ENCODE measurements around the gene CACNB1. TPM values are rescaled to one million over a fixed set of nuclear protein-coding genes. Genes with fewer than 3 reads are reported as not detected.

CACNB1 gene
- polyA plus RNA-seq, 1 of the 3 experiments (the other 2 are of a cell fraction) = 7.4 TPM

- H3K9ac ChIP-seq = no peak overlapping the region
- H3K27ac ChIP-seq (ENCODE audit: low read depth in 2 of 2, low read length in 1 of 2) = no peak overlapping the region
- no peak overlapping the region for H2AFZ ChIP-seq (ENCODE audit: low read depth)
- WGBS (ENCODE audit: low lambda C conversion rate) = 79% methylated on average over 7 of the region's 7 CpGs
- H3K4me2 ChIP-seq = no peak overlapping the region
- no peaks in the 10 kb centered on the region for H3K27me3 ChIP-seq (ENCODE audit: insufficient read depth)
- no peaks in the 10 kb centered on the region for H4K20me1 ChIP-seq (ENCODE audit: insufficient read depth)
- H3K9me3 ChIP-seq = no peaks in the 10 kb centered on the region
- H3K79me2 ChIP-seq (ENCODE audit: insufficient read depth) = no peaks in the 10 kb centered on the region
- CTCF ChIA-PET = interaction anchor here (0.9 to 5.7 kb wide), 6 partner anchors 8 to 189 kb away, joined by 3 to 108 read pairs (median 21); no protein-coding TSS in a partner anchor
- H3K36me3 ChIP-seq (replicated peaks in 1 of 2; ENCODE audit: control insufficient read depth in 1 of 2, insufficient read depth in 2 of 2, low read length in 1 of 2) = no peaks in the 10 kb centered on the region
- peaks cover 0 to 3% of the 10 kb centered on the region in 2 experiments; a peak in 2 of 4 replicates for H3K4me1 ChIP-seq (ENCODE audit: control insufficient read depth in 1 of 2, insufficient read depth in 2 of 2, low read depth in 1 of 2, low read length in 1 of 2)
- H3F3A ChIP-seq (replicated peaks; ENCODE audit: insufficient read depth) = peaks cover 5% of the 10 kb centered on the region
- POLR2A ChIA-PET = interaction anchor here (1.1 to 1.9 kb wide), 3 partner anchors 33 to 109 kb away, joined by 3 to 6 read pairs (median 3); partner anchors contain the start of gene RPL19
- H3K4me3 ChIP-seq (ENCODE audit: low read depth in 2 of 2, low read length in 1 of 2) = no peak overlapping the region
- H3K9me2 ChIP-seq = no peaks in the 10 kb centered on the region
- no peak for DNase-seq
- TF ChIP-seq MAX (IDR thresholded peaks at IDR 0.05; ENCODE audit: low read depth) (no peak), TCF12 (IDR thresholded peaks at IDR 0.05) (no peak), REST (IDR thresholded peaks at IDR 0.05; ENCODE audit: low read depth, low read length) (no peak), PBX3 (IDR thresholded peaks at IDR 0.05) (no peak), EZH2phosphoT487 (IDR thresholded peaks at IDR 0.05; ENCODE audit: borderline replicate concordance, low read depth) (no peak), MEF2A (IDR thresholded peaks at IDR 0.05; ENCODE audit: borderline replicate concordance, low read depth) (no peak), USF1 (IDR thresholded peaks at IDR 0.05; ENCODE audit: borderline replicate concordance, low read depth) (no peak), NRF1 (IDR thresholded peaks at IDR 0.05; ENCODE audit: low read depth, low read length) (no peak), USF2 (IDR thresholded peaks at IDR 0.05; ENCODE audit: borderline replicate concordance, low read depth, low read length) (no peak), YY1 (IDR thresholded peaks at IDR 0.05; ENCODE audit: low read depth) (no peak), RFX5 (IDR thresholded peaks at IDR 0.05; ENCODE audit: low read length) (no peak), RXRA (IDR thresholded peaks at IDR 0.05; ENCODE audit: borderline replicate concordance, low read depth) (no peak), GATA2 (CRISPR knock-in tag; IDR thresholded peaks at IDR 0.05) (no peak), FOXJ3 (CRISPR knock-in tag; IDR thresholded peaks at IDR 0.05) (no peak), TEAD4 (IDR thresholded peaks at IDR 0.05; ENCODE audit: borderline replicate concordance, insufficient read depth) (no peak), RCOR1 (IDR thresholded peaks at IDR 0.05; ENCODE audit: low read length) (no peak), RAD21 (IDR thresholded peaks at IDR 0.05; ENCODE audit: low read length) (no peak), IRF3 (IDR thresholded peaks at IDR 0.05; ENCODE audit: low read depth, low read length) (no peak), CTCF (IDR thresholded peaks at IDR 0.05) (no peak)
Measured at GRCh38 chr17:39166437-39167335, 30.8 kb downstream of the CACNB1 start.
